GM10248 (cell line): ENCODE results near the gene FAM222A.

ENCODE experiments used
- CTCF ChIA-PET: fragments of 300-600 bp; sonication (Branson Sonifier 250); formaldehyde crosslinking; extraction: SDS; loops from one replicate; lab custom pipeline; 2021; ENCODE audit warnings: antibody characterized with exemption; lab: Yijun Ruan, JAX
- POLR2A ChIA-PET: fragments of 350-650 bp; sonication (Branson Sonifier 250); formaldehyde crosslinking; extraction: SDS; loops from one replicate; lab custom pipeline; 2020; ENCODE audit warnings: antibody characterized with exemption; lab: Yijun Ruan, JAX
- DNase-seq: peaks from one replicate; pipeline ENCODE4 v3.0.0; 2012; ENCODE audit errors: extremely low spot score
- TF ChIP-seq, protein P1 (sequence below): IDR thresholded peaks from 2 replicates; pipeline ENCODE4 v1.5.1; 2012; ENCODE audit warnings: mild to moderate bottlenecking, low read depth; ENCODE audit errors: extremely low read depth, missing control alignments, control extremely low read depth

FAM222A gene

DNA sequence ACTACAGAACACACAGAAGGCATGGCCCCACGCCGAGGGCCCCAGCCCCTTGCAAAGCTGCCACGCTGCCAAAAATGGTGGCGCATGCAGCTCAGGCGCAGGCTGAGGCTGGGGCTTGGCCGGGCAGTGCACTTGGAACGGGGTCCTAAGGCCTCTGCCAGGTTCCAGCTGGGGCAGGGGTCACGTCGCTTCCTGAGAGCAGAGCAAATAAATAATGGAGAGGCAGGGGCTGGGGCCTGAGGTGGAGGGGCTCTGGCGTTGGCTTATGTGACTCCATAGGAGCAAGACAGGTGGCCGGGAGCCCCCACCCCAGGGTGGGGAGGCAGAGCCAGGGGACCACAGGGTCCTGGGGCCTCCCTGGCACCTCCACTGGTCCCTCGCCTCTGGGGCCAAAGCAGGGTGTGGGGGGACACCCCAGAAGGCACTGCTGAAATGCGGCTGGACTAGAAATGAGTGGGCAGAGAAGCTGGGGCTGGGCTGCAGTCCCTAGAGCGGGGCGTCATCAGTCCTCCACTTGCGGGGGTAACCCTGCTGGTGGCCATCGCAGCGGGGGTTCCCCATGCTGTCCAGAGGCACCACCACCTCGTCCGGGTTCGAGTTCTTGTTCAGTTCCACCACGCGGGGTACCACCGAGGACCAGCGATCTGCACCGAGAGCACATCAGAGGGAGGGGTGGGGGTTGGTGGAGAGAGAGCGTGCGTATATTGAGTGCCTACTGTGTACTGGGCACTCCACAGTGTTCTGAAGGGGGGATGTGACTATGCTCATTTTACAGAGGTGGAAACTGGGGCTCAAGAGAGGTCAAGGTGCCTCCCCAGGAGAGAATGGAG, 69.7 kb downstream of the FAM222A start:
- no peak for DNase-seq
- POLR2A ChIA-PET, result no interaction called here
- TF ChIP-seq, protein P1, sequence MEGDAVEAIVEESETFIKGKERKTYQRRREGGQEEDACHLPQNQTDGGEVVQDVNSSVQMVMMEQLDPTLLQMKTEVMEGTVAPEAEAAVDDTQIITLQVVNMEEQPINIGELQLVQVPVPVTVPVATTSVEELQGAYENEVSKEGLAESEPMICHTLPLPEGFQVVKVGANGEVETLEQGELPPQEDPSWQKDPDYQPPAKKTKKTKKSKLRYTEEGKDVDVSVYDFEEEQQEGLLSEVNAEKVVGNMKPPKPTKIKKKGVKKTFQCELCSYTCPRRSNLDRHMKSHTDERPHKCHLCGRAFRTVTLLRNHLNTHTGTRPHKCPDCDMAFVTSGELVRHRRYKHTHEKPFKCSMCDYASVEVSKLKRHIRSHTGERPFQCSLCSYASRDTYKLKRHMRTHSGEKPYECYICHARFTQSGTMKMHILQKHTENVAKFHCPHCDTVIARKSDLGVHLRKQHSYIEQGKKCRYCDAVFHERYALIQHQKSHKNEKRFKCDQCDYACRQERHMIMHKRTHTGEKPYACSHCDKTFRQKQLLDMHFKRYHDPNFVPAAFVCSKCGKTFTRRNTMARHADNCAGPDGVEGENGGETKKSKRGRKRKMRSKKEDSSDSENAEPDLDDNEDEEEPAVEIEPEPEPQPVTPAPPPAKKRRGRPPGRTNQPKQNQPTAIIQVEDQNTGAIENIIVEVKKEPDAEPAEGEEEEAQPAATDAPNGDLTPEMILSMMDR, result no peak
- CTCF ChIA-PET, result no interaction called here

DNA sequence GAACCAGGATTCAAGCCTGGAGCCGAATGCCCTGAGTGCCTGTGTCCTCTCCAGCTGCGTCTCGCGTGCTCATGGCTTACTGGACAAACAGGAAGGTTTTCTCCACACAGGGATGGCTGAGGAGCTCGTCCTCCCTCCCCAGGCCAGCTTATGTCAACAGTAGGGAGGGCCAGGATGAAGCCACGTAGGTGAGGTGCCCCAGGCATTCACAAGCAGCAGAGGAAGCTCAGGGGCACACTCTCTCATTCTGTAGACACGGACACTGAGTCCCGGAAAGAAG, 70.3 kb downstream of the FAM222A start:
- DNase-seq, result no peak
- ChIA-PET POLR2A (no interaction called here), CTCF (no interaction called here)
- TF ChIP-seq, protein P1, result no peak

GRCh38 chr12:109785854-109786253, 72.2 kb downstream of the FAM222A start:
- DNase-seq, result no peak
- TF ChIP-seq, protein P1, result no peak
- ChIA-PET POLR2A (no interaction called here), CTCF (interaction anchor here (1.5 kb wide), 1 partner anchor 43 kb away, joined by 3 read pairs; no protein-coding TSS in a partner anchor)

GRCh38 chr12:109786799-109787198, 73.2 kb downstream of the FAM222A start:
- no peak for DNase-seq
- POLR2A ChIA-PET, result no interaction called here
- TF ChIP-seq, protein P1, result no peak
- CTCF ChIA-PET, result no interaction called here

DNA sequence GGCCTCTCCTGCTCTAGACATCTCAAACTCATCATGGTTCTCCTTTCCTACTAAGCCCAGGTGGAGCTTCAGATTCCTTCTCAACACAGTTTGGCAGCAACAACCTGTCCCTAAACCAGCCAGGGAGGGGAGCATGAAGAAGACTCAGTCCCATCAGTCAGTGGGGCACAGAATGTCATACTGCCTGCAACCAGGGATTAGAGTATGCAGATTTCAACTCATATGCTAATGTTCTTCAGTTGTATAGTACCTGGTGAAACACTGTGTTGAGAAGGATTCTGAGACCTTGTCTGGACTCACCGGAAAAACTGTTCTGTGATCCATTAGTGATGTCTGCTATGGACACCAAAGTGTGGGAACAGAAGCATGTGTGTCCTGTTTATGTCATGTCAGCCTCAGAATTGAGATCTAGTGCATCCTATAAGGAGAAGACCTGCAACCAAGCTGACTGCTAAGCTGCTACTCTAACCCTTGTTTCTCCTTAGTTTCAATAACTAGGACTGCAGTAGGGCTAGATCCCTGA, 76.0 kb downstream of the FAM222A start:
- CTCF ChIA-PET, result no interaction called here
- POLR2A ChIA-PET, result no interaction called here
- TF ChIP-seq, protein P1, result no peak
- DNase-seq, result no peak

GRCh38 chr12:109792992-109793391, 79.4 kb downstream of the FAM222A start:
- no peak for DNase-seq
- CTCF ChIA-PET, result interaction anchor here (0.8 kb wide), 1 partner anchor 12 kb away, joined by 4 read pairs; no protein-coding TSS in a partner anchor
- POLR2A ChIA-PET, result no interaction called here

More at GRCh38 chr12:109792992-109793391, 79.4 kb downstream of the FAM222A start:
- TF ChIP-seq, protein P1, result no peak
